Right cardiac atrium (tissue), 5 donors: ENCODE data around the gene QSOX1. TPM values are rescaled to one million over a fixed set of nuclear protein-coding genes. Genes with fewer than 3 reads are reported as not detected.

ENCODE experiments used
- ATAC-seq, 2 donors: fragments of 200-7000 bp; cut with Tn5 transposase; one replicate each; pipeline versions ENCODE4 v1.8.0 to v1.9.1; 2020; ENCODE audit warnings: moderate library complexity in 2 of 2, mild to moderate bottlenecking in 1 of 2
- DNase-seq, 3 donors: peaks; one replicate each; pipeline ENCODE4 v3.0.0-alpha.2; 2020
- H3K27ac ChIP-seq: one replicate; pipeline ENCODE4 v1.5.1; 2013; ENCODE audit warnings: mild to moderate bottlenecking, low read length, control low read depth, moderate library complexity
- H3K27me3 ChIP-seq: one replicate; pipeline ENCODE4 v1.6.1; 2013; ENCODE audit not compliant: control insufficient read depth, insufficient read depth
- H3K4me1 ChIP-seq: one replicate; pipeline ENCODE4 v1.6.1; 2013; ENCODE audit warnings: low read length; ENCODE audit not compliant: control insufficient read depth, insufficient read depth
- H3K4me3 ChIP-seq: one replicate; pipeline ENCODE4 v1.5.1; 2013; ENCODE audit warnings: low read length, control low read depth
- H3K9me3 ChIP-seq: one replicate; pipeline ENCODE4 v1.6.1; 2013; ENCODE audit warnings: low read length; ENCODE audit not compliant: control insufficient read depth
- WGBS: extraction: QIAGEN DNeasy Blood & Tissue Kit; methylation state at CpG from one replicate; pipeline ENCODE4 v1.1.7; 2013; 5-methylcytosine and 5-hydroxymethylcytosine counted together
- intact Hi-C, 4 donors: fragments of 100-400 bp; cut with DNase I; formaldehyde crosslinking; loops; one replicate each; pipeline versions ENCODE4 v1.11.0 to v1.14.0; 2022 to 2023
- polyA plus RNA-seq: library from polyadenylated mRNA; stranded (reverse); fragments of 200-250 nt; gene quantifications from one replicate; pipeline ENCODE4 v1.2.3, GENCODE V29; 2013
- total RNA-seq, 4 donors: library from RNA; stranded (reverse); fragmentation: NEBNext Ultra II Directional; extraction: Animal tissue kit (Norgen Biotek cat#: 25700); gene quantifications; one replicate each; pipeline ENCODE4 v1.2.1, GENCODE V29; 2021
- donor health status: healthy with polysubstance abuse.
- donor health status: DM: no; HTN: yes; CAD: no.
- donor health status: DM: no; HTN: no; CAD: no.
- donor health status: DM: no; HTN: yes; CAD: no; lungs with severe emphysema.
- donor health status: DM: yes; HTN: yes; CAD: no.

The QSOX1 gene
- total and polyA plus RNA-seq, 5 donors = 218 to 399 (median 353) TPM

GRCh38 chr1:180228648-180229482 lies 74.2 kb downstream of the QSOX1 start:
- ATAC-seq (peak in 1 of 2 donors; percentile 7), DNase-seq (peak in 1 of 3 donors; percentile 61)
- Histone ChIP-seq H3K27me3 (no peaks in the 10 kb centered on the region), H3K4me3 (peak overlapping the region; percentile 93), H3K27ac (no peak overlapping the region), H3K4me1 (peaks cover 3% of the 10 kb centered on the region), H3K9me3 (no peaks in the 10 kb centered on the region)
- intact Hi-C loops = no loop called here
- WGBS = 4% methylated on average over 57 of the region's 57 CpGs

- intact Hi-C loops = no loop called here
- DNase-seq (peak in 1 of 3 donors; percentile 67), ATAC-seq (peak; percentile 55 to 61)
- H3K4me1 ChIP-seq = peaks cover 8% of the 10 kb centered on the region
- H3K4me3 ChIP-seq = peak within 1 kb of the TSS; percentile 93
- H3K9me3 ChIP-seq = no peaks in the 10 kb centered on the region
- no peak within 1 kb of the TSS for H3K27ac ChIP-seq
- H3K27me3 ChIP-seq = no peaks in the 10 kb centered on the region
- WGBS = under 1% methylated on average over 104 of the region's 105 CpGs
Observed at GRCh38 chr1:180229483-180230415, 75.1 kb downstream of the QSOX1 start, which contains the start of gene LHX4. TSS of gene LHX4 (plus strand) at chr1:180230264. CDS start at chr1:180230530, 266 bp downstream.

GRCh38 chr1:180230416-180230790 lies 75.7 kb downstream of the QSOX1 start:
- H3K4me1 ChIP-seq = peaks cover 10% of the 10 kb centered on the region
- no peak for DNase-seq
- H3K27me3 ChIP-seq = no peaks in the 10 kb centered on the region
- no peak overlapping the region for H3K27ac ChIP-seq
- intact Hi-C loops = no loop called here
- H3K4me3 ChIP-seq = peak overlapping the region; percentile 93
- no peak for ATAC-seq
- under 1% methylated on average over 28 of the region's 28 CpGs for WGBS
- H3K9me3 ChIP-seq = no peaks in the 10 kb centered on the region

DNA sequence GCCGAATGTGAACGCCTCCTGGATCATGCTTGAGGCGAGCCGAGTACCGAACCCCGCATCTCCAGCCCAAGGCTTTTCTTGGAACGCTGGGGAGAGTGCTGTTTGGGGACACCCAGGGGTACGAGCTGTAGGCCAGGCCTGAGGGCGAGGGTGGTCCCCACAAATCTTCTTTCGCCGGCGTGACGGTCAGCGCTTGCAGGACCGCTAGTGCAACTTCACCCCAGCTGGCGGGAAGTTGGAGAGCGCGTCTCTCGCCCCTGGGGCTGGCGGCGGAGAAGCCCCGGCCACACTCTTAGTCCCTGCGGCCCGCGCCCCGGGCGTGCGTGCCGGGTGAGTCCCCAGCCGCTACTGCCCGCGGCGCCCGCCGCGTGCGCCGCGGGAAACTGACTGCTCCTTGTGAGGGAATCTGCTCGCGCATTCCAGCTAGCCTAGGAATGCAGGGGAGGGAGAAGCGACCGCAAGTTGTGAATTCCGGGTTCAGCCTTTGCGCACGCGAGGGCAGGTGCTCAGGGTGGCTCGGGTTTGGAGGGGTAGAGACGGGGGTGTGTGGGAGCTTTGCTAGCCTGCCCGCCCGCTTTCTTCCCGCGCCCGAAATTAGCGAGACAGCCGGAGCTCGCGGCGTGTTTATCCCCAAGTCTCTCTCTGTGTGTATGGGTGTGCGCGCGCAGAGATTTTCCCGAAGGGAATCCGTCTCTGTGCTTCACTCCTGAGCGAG lies 76.3 kb downstream of the QSOX1 start:
- Histone ChIP-seq H3K4me3 (peak overlapping the region; percentile 93), H3K9me3 (no peaks in the 10 kb centered on the region), H3K27ac (no peak overlapping the region), H3K4me1 (peaks cover 10% of the 10 kb centered on the region), H3K27me3 (no peaks in the 10 kb centered on the region)
- WGBS = under 1% methylated on average over 65 of the region's 65 CpGs
- DNase-seq = no peak
- ATAC-seq = peak in 1 of 2 donors; percentile 12
- intact Hi-C loops = no loop called here

DNA sequence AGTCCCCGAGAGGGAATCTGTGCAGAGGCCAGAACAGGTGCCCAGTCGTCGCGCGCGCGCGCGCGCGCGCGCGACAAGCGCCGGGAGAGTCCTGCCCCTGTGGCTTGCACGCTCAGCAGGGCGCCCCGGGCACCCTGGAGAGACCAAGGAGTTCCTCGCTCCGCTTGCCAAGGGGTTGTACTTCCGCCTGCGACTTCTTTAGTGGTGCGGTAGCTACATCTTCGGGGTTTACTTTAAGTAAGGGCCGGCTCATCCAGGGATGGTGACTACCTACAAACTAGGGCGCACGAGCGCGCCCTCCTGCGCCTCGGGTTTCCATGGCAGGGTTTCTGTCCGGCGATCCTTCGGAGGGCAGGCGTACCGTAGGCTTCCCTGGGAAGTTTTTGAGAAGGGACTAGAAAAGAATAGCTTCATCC lies 76.8 kb downstream of the QSOX1 start:
- peak overlapping the region; percentile 93 for H3K4me3 ChIP-seq
- no peak overlapping the region for H3K27ac ChIP-seq
- WGBS = 1% methylated on average over 37 of the region's 37 CpGs
- no peaks in the 10 kb centered on the region for H3K27me3 ChIP-seq
- ATAC-seq = no peak
- intact Hi-C loops = no loop called here
- peaks cover 10% of the 10 kb centered on the region for H3K4me1 ChIP-seq
- no peak for DNase-seq
- H3K9me3 ChIP-seq = no peaks in the 10 kb centered on the region

DNA sequence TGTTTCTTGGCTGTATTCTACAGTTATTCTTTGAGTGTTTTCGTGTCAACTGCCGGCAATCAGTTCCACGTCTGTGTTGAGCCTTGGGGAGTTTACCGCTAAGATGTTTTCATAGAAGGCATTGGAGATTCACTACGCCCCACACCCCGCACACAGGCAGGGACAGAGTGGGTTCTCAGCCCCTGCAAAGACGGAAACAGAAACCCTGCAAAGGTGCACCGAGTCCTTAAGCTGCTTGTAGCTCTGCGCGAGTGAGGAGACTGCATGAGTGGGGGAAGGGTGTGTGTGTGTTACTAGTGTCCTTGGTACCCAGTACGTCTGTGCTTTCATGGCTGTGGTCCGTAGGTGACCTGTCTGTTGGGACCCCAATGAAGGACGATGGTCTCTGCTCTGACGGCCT lies 77.3 kb downstream of the QSOX1 start:
- no peaks in the 10 kb centered on the region for H3K9me3 ChIP-seq
- ATAC-seq (no peak), DNase-seq (no peak)
- WGBS = 3% methylated on average over 14 of the region's 14 CpGs
- intact Hi-C loops = no loop called here
- H3K27ac ChIP-seq = no peak overlapping the region
- H3K4me1 ChIP-seq = peaks cover 10% of the 10 kb centered on the region
- H3K27me3 ChIP-seq = no peaks in the 10 kb centered on the region
- H3K4me3 ChIP-seq = peak overlapping the region; percentile 93

DNA sequence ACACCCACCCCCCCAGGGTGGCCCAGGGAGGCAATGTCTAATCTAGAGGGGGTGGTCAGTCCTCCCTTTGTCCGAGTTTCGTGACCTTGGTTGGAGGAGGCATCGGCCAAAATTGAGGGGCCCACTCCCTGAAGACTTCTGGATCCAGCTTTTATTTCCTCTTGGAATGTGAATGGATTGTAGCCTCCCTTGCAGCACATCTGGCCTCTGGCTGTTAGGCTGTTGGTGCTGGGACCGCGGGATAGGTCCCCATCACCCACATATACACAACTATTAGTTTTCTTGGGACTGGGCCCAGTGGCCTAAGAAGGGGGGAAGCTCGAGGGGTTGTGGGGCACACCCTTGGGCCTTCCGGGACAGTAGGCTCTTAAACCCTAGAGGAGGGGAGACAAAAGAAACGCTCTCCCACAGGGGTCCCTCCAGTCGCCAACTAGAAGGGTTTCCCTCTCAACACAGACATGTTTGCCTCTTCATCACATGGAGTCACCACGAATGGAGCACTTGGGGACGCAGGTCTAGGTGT lies 77.9 kb downstream of the QSOX1 start:
- Histone ChIP-seq H3K4me3 (no peak overlapping the region), H3K27me3 (no peaks in the 10 kb centered on the region), H3K27ac (no peak overlapping the region), H3K4me1 (peaks cover 10% of the 10 kb centered on the region), H3K9me3 (no peaks in the 10 kb centered on the region)
- DNase-seq (no peak), ATAC-seq (no peak)
- intact Hi-C loops = no loop called here
- 8% methylated on average over 11 of the region's 11 CpGs for WGBS

DNA sequence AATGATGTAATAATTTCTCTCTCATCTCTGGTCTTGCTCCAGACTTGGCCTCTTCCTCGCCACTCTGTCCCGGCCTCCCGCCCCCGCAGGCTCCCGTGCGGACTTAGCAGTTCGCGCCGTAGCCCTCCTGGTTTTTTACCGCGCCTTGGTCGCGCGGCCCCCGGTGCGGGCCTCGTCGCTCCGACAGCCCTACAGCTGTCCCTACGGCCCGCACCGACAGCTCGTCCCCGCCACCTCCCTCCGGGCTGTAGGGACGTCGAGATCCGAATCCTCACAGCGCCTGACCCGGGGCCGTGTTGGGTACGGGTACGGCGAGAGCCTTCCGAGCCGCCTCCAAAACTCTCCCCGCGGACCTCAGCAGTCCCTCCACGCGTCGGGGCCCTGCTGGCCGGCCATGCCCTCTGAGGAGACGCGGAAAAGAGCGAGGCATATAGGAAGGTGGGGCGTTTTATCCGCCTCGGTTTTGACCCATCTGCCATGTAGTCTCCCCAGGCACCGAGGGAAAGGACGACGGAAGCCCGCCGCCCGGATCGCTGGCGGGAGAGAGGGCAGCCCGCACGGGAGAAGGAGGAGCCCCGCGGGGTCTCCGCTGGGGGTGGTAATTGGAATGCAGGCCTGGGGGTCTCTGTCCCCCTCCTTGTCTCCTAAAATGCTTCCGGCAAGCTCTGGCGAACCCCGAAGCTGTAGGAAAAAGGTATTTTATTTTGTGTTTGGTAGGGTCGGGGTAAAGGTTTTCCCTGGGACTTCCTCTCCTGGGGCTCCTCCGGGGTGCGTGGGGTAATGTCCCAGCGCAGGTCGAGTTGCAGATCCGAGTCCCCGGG lies 78.7 kb downstream of the QSOX1 start:
- intact Hi-C loops = no loop called here
- H3K27me3 ChIP-seq = no peaks in the 10 kb centered on the region
- no peaks in the 10 kb centered on the region for H3K9me3 ChIP-seq
- 3% methylated on average over 71 of the region's 71 CpGs for WGBS
- no peak overlapping the region for H3K27ac ChIP-seq
- H3K4me3 ChIP-seq = no peak overlapping the region
- no peak for DNase-seq
- ATAC-seq = no peak
- H3K4me1 ChIP-seq = peaks cover 10% of the 10 kb centered on the region

DNA sequence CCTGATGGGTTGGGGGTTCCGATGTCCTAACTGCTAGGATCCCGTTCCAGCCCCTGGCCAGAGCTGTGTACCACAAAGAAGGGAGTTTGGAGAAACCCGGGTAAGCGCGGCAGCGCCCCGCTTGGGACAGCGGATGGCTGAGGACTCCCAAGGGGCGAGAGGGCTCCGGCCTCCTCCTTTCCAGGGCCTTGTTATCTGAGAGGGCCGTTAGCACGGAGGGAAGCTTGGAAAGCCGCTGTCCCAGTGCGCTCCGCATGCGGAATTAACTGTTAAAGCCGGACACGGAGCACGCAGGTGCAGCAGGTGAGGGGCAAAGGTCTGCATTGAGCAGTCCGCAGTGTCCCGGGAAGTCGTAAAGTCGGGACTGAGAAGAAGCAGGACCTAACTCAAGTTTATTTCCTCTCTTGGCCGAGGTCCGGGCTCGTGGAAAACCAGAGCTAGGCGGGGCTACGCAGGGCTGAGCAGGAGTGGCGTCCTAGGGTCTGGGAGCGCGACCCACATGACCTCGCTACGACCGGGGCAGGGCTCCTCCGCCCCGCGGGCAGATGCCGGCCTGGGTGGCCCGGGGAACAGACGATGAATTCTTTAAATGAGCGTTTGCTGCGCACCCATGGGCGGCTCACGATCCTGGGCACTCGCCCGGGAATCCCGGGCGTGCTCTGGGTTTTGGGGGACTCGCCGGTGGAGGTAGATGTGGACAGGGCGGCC lies 79.9 kb downstream of the QSOX1 start:
- Histone ChIP-seq H3K9me3 (no peaks in the 10 kb centered on the region), H3K27me3 (no peaks in the 10 kb centered on the region), H3K4me1 (peaks cover 7% of the 10 kb centered on the region), H3K27ac (no peak overlapping the region), H3K4me3 (peak overlapping the region; percentile 22)
- WGBS = 2% methylated on average over 51 of the region's 51 CpGs
- ATAC-seq = peak in 1 of 2 donors; percentile 23
- intact Hi-C loops = no loop called here
- DNase-seq = no peak
